Activated CD4-positive, alpha-beta memory T cell treated with anti-CD3 and anti-CD28 coated beads, Interleukin-2, amount 10 ng/mL, durations not matched to agents 7 days and 5 days (primary cell): Measurements from ENCODE around the gene XRCC4. TPM values are rescaled to one million over a fixed set of nuclear protein-coding genes. Genes with fewer than 3 reads are reported as not detected.

Experiments
- CTCF ChIA-PET: fragments of 350-600 bp; sonication (Branson Sonifier 250); formaldehyde crosslinking; loops from one replicate; lab custom pipeline; 2021; ENCODE audit warnings: antibody characterized with exemption, inconsistent platforms; lab: Charles Lee
- POLR2A ChIA-PET: fragments of 350-600 bp; sonication (Branson Sonifier 250); formaldehyde crosslinking; loops from one replicate; lab custom pipeline; 2021; ENCODE audit warnings: antibody characterized with exemption; lab: Charles Lee
- DNase-seq: peaks from one replicate; pipeline ENCODE4 v3.0.0-alpha.2; 2020
- H3K27ac Mint-ChIP-seq: one replicate; pipeline ENCODE4 v1.8.0; 2021; ENCODE audit warnings: mild to moderate bottlenecking, mixed read lengths
- H3K27me3 Mint-ChIP-seq: one replicate; pipeline ENCODE4 v1.8.0; 2021; ENCODE audit warnings: mixed read lengths
- H3K36me3 Mint-ChIP-seq: one replicate; pipeline ENCODE4 v1.8.0; 2021; ENCODE audit warnings: low read depth, mixed read lengths
- H3K4me1 Mint-ChIP-seq: one replicate; pipeline ENCODE4 v1.8.0; 2021; ENCODE audit warnings: mixed read lengths
- H3K4me3 Mint-ChIP-seq: one replicate; pipeline ENCODE4 v1.8.0; 2021; ENCODE audit warnings: mild to moderate bottlenecking, mixed read lengths
- H3K9me3 Mint-ChIP-seq: one replicate; pipeline ENCODE4 v1.8.0; 2021; ENCODE audit warnings: mixed read lengths
- total RNA-seq, 2 experiments: library from RNA; stranded (reverse); gene quantifications; one replicate each; pipeline ENCODE4 v1.2.3, GENCODE V29; 2021

Gene XRCC4
- total RNA-seq, 2 experiments from 2014 or later: 10.5 to 13.0 TPM

- Mint-ChIP-seq H3K4me1 (no peaks in the 10 kb centered on the region), H3K27ac (no peak overlapping the region), H3K36me3 (no peaks in the 10 kb centered on the region), H3K27me3 (no peaks in the 10 kb centered on the region), H3K9me3 (no peaks in the 10 kb centered on the region), H3K4me3 (no peak overlapping the region)
- DNase-seq: no peak
- CTCF ChIA-PET: no interaction called here
- POLR2A ChIA-PET: no interaction called here
Measured at GRCh38 chr5:83179966-83180365, 102.6 kb downstream of the XRCC4 start.

GRCh38 chr5:83184534-83184933, 107.2 kb downstream of the XRCC4 start:
- Mint-ChIP-seq H3K36me3 (no peaks in the 10 kb centered on the region), H3K27me3 (no peaks in the 10 kb centered on the region), H3K9me3 (no peaks in the 10 kb centered on the region), H3K4me1 (no peaks in the 10 kb centered on the region), H3K27ac (no peak overlapping the region), H3K4me3 (no peak overlapping the region)
- ChIA-PET POLR2A (no interaction called here), CTCF (no interaction called here)
- no peak for DNase-seq

- Mint-ChIP-seq H3K4me3 (no peak overlapping the region), H3K4me1 (no peaks in the 10 kb centered on the region), H3K27ac (no peak overlapping the region), H3K36me3 (no peaks in the 10 kb centered on the region), H3K9me3 (no peaks in the 10 kb centered on the region), H3K27me3 (no peaks in the 10 kb centered on the region)
- ChIA-PET CTCF (no interaction called here), POLR2A (no interaction called here)
- DNase-seq: no peak
Measured at GRCh38 chr5:83192947-83193346, 115.6 kb downstream of the XRCC4 start.

- Mint-ChIP-seq H3K27ac (no peak overlapping the region), H3K9me3 (no peaks in the 10 kb centered on the region), H3K36me3 (peaks cover 4% of the 10 kb centered on the region), H3K4me3 (no peak overlapping the region), H3K4me1 (no peaks in the 10 kb centered on the region), H3K27me3 (no peaks in the 10 kb centered on the region)
- DNase-seq: no peak
- POLR2A ChIA-PET: no interaction called here
- CTCF ChIA-PET: no interaction called here
Measured at GRCh38 chr5:83197326-83197967, 120.1 kb downstream of the XRCC4 start.

GRCh38 chr5:83199126-83199525, 121.8 kb downstream of the XRCC4 start:
- no peak for DNase-seq
- Mint-ChIP-seq H3K4me1 (no peaks in the 10 kb centered on the region), H3K27me3 (no peaks in the 10 kb centered on the region), H3K4me3 (no peak overlapping the region), H3K36me3 (peaks cover 4% of the 10 kb centered on the region), H3K27ac (no peak overlapping the region), H3K9me3 (no peaks in the 10 kb centered on the region)
- ChIA-PET CTCF (no interaction called here), POLR2A (no interaction called here)

- Mint-ChIP-seq H3K27ac (no peak overlapping the region), H3K4me3 (no peak overlapping the region), H3K9me3 (no peaks in the 10 kb centered on the region), H3K4me1 (no peaks in the 10 kb centered on the region), H3K27me3 (no peaks in the 10 kb centered on the region), H3K36me3 (peaks cover 14% of the 10 kb centered on the region)
- CTCF ChIA-PET: no interaction called here
- DNase-seq: no peak
- POLR2A ChIA-PET: no interaction called here
Measured at GRCh38 chr5:83204651-83205050, 127.3 kb downstream of the XRCC4 start.

GRCh38 chr5:83209963-83210362, 132.6 kb downstream of the XRCC4 start:
- H3K27ac Mint-ChIP-seq: no peak overlapping the region
- no peaks in the 10 kb centered on the region for H3K27me3 Mint-ChIP-seq
- no peaks in the 10 kb centered on the region for H3K9me3 Mint-ChIP-seq
- ChIA-PET POLR2A (no interaction called here), CTCF (no interaction called here)
- no peaks in the 10 kb centered on the region for H3K4me1 Mint-ChIP-seq
- H3K4me3 Mint-ChIP-seq: no peak overlapping the region
- no peak for DNase-seq
- H3K36me3 Mint-ChIP-seq: peaks cover 10% of the 10 kb centered on the region

GRCh38 chr5:83219077-83219476, 141.7 kb downstream of the XRCC4 start:
- H3K4me3 Mint-ChIP-seq: no peak overlapping the region
- no peak for DNase-seq
- H3K27me3 Mint-ChIP-seq: no peaks in the 10 kb centered on the region
- H3K9me3 Mint-ChIP-seq: no peaks in the 10 kb centered on the region
- H3K36me3 Mint-ChIP-seq: no peaks in the 10 kb centered on the region
- ChIA-PET CTCF (no interaction called here), POLR2A (no interaction called here)
- H3K27ac Mint-ChIP-seq: no peak overlapping the region
- H3K4me1 Mint-ChIP-seq: no peaks in the 10 kb centered on the region

GRCh38 chr5:83219495-83219894, 142.1 kb downstream of the XRCC4 start:
- no peaks in the 10 kb centered on the region for H3K4me1 Mint-ChIP-seq
- no peaks in the 10 kb centered on the region for H3K36me3 Mint-ChIP-seq
- no peak overlapping the region for H3K27ac Mint-ChIP-seq
- no peaks in the 10 kb centered on the region for H3K9me3 Mint-ChIP-seq
- CTCF ChIA-PET: no interaction called here
- no peak for DNase-seq
- H3K4me3 Mint-ChIP-seq: no peak overlapping the region
- POLR2A ChIA-PET: no interaction called here
- no peaks in the 10 kb centered on the region for H3K27me3 Mint-ChIP-seq

GRCh38 chr5:83220331-83220730, 143.0 kb downstream of the XRCC4 start:
- H3K27me3 Mint-ChIP-seq: no peaks in the 10 kb centered on the region
- H3K4me1 Mint-ChIP-seq: no peaks in the 10 kb centered on the region
- POLR2A ChIA-PET: no interaction called here

GRCh38 chr5:83222906-83223305, 145.6 kb downstream of the XRCC4 start:
- DNase-seq: no peak
- Mint-ChIP-seq H3K4me1 (no peaks in the 10 kb centered on the region), H3K9me3 (no peaks in the 10 kb centered on the region), H3K27ac (no peak overlapping the region), H3K4me3 (no peak overlapping the region), H3K27me3 (no peaks in the 10 kb centered on the region), H3K36me3 (no peaks in the 10 kb centered on the region)
- ChIA-PET POLR2A (no interaction called here), CTCF (no interaction called here)

More at GRCh38 chr5:83220331-83220730, 143.0 kb downstream of the XRCC4 start:
- CTCF ChIA-PET: no interaction called here
- Mint-ChIP-seq H3K36me3 (no peaks in the 10 kb centered on the region), H3K4me3 (no peak overlapping the region), H3K27ac (no peak overlapping the region), H3K9me3 (no peaks in the 10 kb centered on the region)
- no peak for DNase-seq

GRCh38 chr5:83227611-83228010, 150.3 kb downstream of the XRCC4 start:
- H3K27me3 Mint-ChIP-seq: no peaks in the 10 kb centered on the region
- no peak overlapping the region for H3K4me3 Mint-ChIP-seq
- no peaks in the 10 kb centered on the region for H3K36me3 Mint-ChIP-seq
- H3K4me1 Mint-ChIP-seq: no peaks in the 10 kb centered on the region
- no peak for DNase-seq
- H3K9me3 Mint-ChIP-seq: no peaks in the 10 kb centered on the region
- ChIA-PET CTCF (no interaction called here), POLR2A (no interaction called here)
- H3K27ac Mint-ChIP-seq: no peak overlapping the region

GRCh38 chr5:83230511-83230910, 153.2 kb downstream of the XRCC4 start:
- Mint-ChIP-seq H3K4me3 (no peak overlapping the region), H3K9me3 (no peaks in the 10 kb centered on the region), H3K36me3 (no peaks in the 10 kb centered on the region), H3K27me3 (no peaks in the 10 kb centered on the region), H3K27ac (no peak overlapping the region), H3K4me1 (no peaks in the 10 kb centered on the region)
- ChIA-PET CTCF (no interaction called here), POLR2A (no interaction called here)
- no peak for DNase-seq

- POLR2A ChIA-PET: no interaction called here
- no peak for DNase-seq
Measured at GRCh38 chr5:83244516-83244915, 167.2 kb downstream of the XRCC4 start.

More at GRCh38 chr5:83244516-83244915, 167.2 kb downstream of the XRCC4 start:
- Mint-ChIP-seq H3K4me3 (no peak overlapping the region), H3K9me3 (no peaks in the 10 kb centered on the region), H3K36me3 (no peaks in the 10 kb centered on the region), H3K4me1 (no peaks in the 10 kb centered on the region), H3K27ac (no peak overlapping the region), H3K27me3 (no peaks in the 10 kb centered on the region)
- CTCF ChIA-PET: no interaction called here
